GM18502 (cell line): Measurements from ENCODE around the gene RIOK3.
"Not testable (repeated sequence)": the region's sequence is repeated elsewhere in the genome, so short reads cannot be mapped to it uniquely, and the experiment has no call there.

ENCODE experiments used
- ATAC-seq: cut with Tn5 transposase; IDR thresholded peaks from one replicate; pipeline ENCODE4 v1.9.1; 2021; ENCODE audit warnings: mild to moderate bottlenecking; ENCODE audit not compliant: unreplicated experiment, poor library complexity

Gene RIOK3

GRCh38 chr18:23452728-23453679 lies at the start of gene RIOK3:
Gene RIOK3 (plus strand): TSS chr18:23453287. CDS start chr18:23453440, 153 bp downstream.
- peak; percentile 97 for ATAC-seq

GRCh38 chr18:23403310-23403709 lies 49.8 kb upstream of the RIOK3 start:
- no peak for ATAC-seq

- ATAC-seq, result no peak
These were observed 47.5 kb upstream of the RIOK3 start for GRCh38 chr18:23405636-23406035.

GRCh38 chr18:23406271-23406787 lies 46.8 kb upstream of the RIOK3 start:
- ATAC-seq, result no peak

- ATAC-seq, result no peak
These were observed 40.6 kb upstream of the RIOK3 start for GRCh38 chr18:23412351-23412964.

GRCh38 chr18:23415515-23415914 lies 37.6 kb upstream of the RIOK3 start:
- no peak for ATAC-seq

- ATAC-seq, result no peak
These were observed 36.8 kb upstream of the RIOK3 start for GRCh38 chr18:23416298-23416697.

- ATAC-seq, result no peak
These were observed 31.8 kb upstream of the RIOK3 start for GRCh38 chr18:23421277-23421676.

- ATAC-seq, result peak; percentile 94
These were observed 30.2 kb upstream of the RIOK3 start for GRCh38 chr18:23422751-23423418.

- no peak for ATAC-seq
These were observed 28.5 kb upstream of the RIOK3 start for GRCh38 chr18:23424616-23425015.

- ATAC-seq, result no peak
These were observed 24.3 kb upstream of the RIOK3 start for GRCh38 chr18:23428821-23429220.

- ATAC-seq, result not testable (repeated sequence)
These were observed 23.5 kb upstream of the RIOK3 start for GRCh38 chr18:23429538-23429937.

- ATAC-seq, result no peak
These were observed 19.7 kb upstream of the RIOK3 start for GRCh38 chr18:23433360-23433759.

GRCh38 chr18:23437357-23438045 lies 15.6 kb upstream of the RIOK3 start:
- ATAC-seq, result peak; percentile 97

GRCh38 chr18:23438046-23438377 lies 15.1 kb upstream of the RIOK3 start:
- no peak for ATAC-seq

GRCh38 chr18:23438608-23439366 lies 14.3 kb upstream of the RIOK3 start:
- no peak for ATAC-seq

GRCh38 chr18:23440131-23440530 lies 13.0 kb upstream of the RIOK3 start:
- no peak for ATAC-seq

- ATAC-seq, result no peak
These were observed 10.1 kb upstream of the RIOK3 start for GRCh38 chr18:23442958-23443357.

GRCh38 chr18:23448291-23448690 lies 4.8 kb upstream of the RIOK3 start:
- ATAC-seq, result no peak

GRCh38 chr18:23450022-23450421 lies 3.1 kb upstream of the RIOK3 start:
- ATAC-seq, result no peak
